IPS-18c (cell line): ENCODE measurements around the gene LRP6.

Experiments used
- H3K4me3 ChIP-seq: 2 replicates; pipeline ENCODE4 v1.7.0; 2013; ENCODE audit warnings: low read depth, mild to moderate bottlenecking, low read length, moderate library complexity; ENCODE audit not compliant: insufficient read depth
- H3K9me3 ChIP-seq: one replicate; pipeline ENCODE4 v1.6.1; 2013; ENCODE audit warnings: mild to moderate bottlenecking, low read length, moderate library complexity; ENCODE audit not compliant: control insufficient read depth, insufficient read depth

LRP6 gene

DNA sequence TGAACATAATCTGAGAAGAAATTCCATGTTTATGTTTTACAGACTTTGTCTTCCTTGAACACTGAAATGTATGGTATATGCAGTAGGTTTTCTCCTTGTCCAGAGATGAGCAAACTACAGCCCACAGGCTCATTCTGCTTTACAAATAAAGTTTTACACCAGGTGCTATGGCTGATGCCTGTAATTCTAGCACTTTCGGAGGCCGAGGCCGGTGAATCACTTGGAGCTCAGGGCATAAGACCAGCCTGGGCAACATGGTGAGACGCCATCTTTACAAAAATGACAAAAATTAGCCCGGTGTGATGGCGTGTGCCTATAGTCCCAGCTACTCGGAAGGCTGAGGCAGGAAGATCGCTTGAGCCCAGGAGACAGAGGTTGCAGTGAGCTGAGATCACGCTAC is 64.7 kb downstream of the LRP6 start:
- no peak overlapping the region for H3K4me3 ChIP-seq

DNA sequence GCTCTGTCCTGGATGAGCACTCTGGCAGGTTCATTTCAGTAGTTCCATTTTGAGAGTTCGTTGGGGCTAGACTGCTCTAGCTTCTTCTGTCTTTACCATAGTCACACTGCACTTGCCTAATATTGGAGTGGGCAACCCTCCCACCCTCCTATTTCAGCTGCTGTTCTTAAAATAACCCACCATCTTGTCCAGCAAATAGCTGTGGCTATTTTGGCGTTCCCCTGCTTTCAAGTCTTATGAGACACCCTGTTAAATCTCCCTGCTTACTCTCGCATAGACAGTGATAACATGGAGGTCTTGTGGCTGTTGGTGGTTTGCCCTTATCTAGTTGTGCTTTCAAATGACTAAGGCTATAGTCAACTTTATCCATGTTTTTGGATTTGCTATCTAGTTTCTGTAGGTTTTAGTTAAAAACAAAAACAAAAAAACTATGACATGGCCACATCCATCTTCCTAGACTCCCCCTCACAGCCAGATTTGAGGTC is 65.5 kb downstream of the LRP6 start:
- H3K4me3 ChIP-seq: no peak overlapping the region
- no peaks in the 10 kb centered on the region for H3K9me3 ChIP-seq

More for the DNA sequence above, 64.7 kb downstream of the LRP6 start:
- H3K9me3 ChIP-seq: no peaks in the 10 kb centered on the region

GRCh38 chr12:12200363-12200762 is 66.5 kb downstream of the LRP6 start:
- Histone ChIP-seq H3K4me3 (no peak overlapping the region), H3K9me3 (no peaks in the 10 kb centered on the region)

GRCh38 chr12:12198124-12198523 is 68.7 kb downstream of the LRP6 start:
- Histone ChIP-seq H3K9me3 (no peaks in the 10 kb centered on the region), H3K4me3 (no peak overlapping the region)

- Histone ChIP-seq H3K4me3 (no peak overlapping the region), H3K9me3 (no peaks in the 10 kb centered on the region)
Observed at GRCh38 chr12:12197128-12197527, 69.7 kb downstream of the LRP6 start.

DNA sequence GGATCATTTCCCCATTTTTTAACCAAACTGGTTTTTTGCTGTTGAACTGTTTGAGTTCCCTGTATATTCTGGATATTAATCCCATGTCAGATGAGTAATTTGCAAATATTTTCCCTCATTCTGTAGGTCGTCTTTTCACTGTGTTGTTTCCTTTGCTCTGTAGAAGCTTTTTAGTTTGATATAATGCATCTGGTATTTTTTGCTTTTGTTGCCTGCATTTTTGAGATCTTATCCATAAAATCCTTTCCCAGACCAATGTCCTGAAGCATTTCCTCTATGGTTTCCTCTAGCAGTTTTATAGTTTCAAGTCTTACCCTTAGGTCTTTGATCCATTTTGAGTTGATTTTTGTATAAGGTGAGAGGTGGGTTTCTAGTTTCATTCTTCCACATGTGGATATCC is 71.3 kb downstream of the LRP6 start:
- H3K4me3 ChIP-seq: no peak overlapping the region
- H3K9me3 ChIP-seq: no peaks in the 10 kb centered on the region

DNA sequence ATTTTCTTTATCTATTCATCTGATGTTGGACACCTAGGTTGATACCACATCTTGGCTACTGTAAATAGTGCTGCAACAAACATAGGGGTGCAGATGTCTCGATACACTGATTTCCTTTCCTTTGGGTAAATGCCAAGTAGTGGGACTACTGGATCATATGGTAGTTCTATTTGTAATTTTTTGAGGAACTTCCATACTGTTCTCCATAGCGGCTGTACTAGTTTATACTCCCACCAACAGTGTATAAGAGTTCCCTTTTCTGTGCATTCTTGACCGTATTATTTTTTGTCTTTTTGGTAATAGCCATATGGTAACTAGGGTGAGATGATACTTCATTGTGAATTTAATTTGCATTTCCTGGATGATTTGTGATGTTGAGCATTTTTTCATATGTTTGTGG is 71.8 kb downstream of the LRP6 start:
- no peaks in the 10 kb centered on the region for H3K9me3 ChIP-seq
- no peak overlapping the region for H3K4me3 ChIP-seq

DNA sequence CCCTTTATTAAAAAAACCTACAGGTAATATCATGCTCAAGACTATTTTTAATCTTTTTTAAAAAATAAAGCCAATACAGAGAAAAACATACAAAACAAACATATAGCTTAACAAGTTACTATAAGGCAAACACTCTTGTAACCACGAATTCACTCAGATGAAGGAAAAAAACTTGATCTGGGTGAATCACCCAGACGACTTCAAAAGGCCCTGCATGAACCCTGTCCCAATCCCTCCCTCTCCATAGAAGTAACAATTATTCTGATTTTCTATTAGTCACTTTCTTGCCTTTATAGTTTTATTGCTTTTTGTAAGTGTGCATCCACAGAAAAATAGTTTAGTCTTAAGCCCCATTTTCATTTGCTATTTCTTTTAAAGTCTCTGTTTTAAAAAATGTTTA is 72.6 kb downstream of the LRP6 start:
- no peak overlapping the region for H3K4me3 ChIP-seq
- no peaks in the 10 kb centered on the region for H3K9me3 ChIP-seq

DNA sequence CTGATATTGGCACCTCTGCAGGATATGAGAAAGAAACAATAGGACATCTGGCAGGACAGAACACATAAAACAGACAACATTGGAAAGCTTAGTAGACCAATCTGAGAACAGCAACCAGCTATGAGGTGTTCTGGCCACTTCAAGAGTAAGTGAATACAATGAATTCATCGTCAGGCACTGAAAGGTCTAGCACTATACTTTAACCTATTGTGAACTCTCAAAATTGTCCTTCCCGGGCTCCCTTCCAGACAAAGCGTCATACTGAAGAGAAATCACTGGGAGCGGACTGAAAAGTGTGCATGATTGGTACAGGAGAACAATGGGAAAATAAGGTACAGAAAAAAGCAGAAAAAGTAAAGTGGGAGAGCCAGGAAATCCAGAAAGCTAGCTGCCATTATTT is 75.8 kb downstream of the LRP6 start:
- Histone ChIP-seq H3K4me3 (no peak overlapping the region), H3K9me3 (no peaks in the 10 kb centered on the region)

DNA sequence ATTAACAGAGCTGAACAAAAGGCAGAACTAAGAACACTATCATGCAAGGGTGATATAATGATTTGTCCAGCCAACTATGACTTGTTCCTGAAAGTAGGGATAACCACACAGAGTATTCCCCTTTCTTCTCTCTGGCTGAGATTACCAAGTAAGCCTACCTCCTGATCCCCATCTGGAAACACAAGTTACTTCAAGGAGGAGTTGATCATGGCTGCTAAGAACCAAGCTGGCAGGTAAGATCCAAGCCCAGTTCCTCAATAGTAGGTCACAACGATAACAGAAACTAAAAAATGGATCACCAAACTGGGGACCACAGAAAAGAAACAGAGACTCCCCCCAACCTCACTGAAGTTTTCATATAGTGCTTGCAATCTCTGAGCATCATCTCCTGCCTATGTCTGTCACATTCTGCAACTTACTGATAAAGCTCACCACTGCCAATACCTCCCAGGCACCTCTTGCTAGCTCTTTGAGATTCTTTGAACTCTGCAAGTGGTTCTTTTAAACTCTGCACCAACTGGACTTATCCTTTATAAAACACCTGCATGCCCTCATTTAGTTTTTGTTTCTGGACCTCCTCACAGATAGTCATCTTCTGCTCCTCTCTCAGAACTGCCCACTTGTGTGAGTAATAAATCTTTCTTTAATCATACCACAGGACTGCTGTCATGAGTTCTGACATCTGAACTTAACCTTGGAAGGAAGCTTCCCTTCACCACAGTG is 76.6 kb downstream of the LRP6 start:
- Histone ChIP-seq H3K9me3 (no peaks in the 10 kb centered on the region), H3K4me3 (no peak overlapping the region)

- no peaks in the 10 kb centered on the region for H3K9me3 ChIP-seq
- H3K4me3 ChIP-seq: no peak overlapping the region
Observed at GRCh38 chr12:12185414-12185813, 81.4 kb downstream of the LRP6 start.

GRCh38 chr12:12182703-12183365 is 84.0 kb downstream of the LRP6 start:
- H3K9me3 ChIP-seq: no peaks in the 10 kb centered on the region
- H3K4me3 ChIP-seq: no peak overlapping the region

DNA sequence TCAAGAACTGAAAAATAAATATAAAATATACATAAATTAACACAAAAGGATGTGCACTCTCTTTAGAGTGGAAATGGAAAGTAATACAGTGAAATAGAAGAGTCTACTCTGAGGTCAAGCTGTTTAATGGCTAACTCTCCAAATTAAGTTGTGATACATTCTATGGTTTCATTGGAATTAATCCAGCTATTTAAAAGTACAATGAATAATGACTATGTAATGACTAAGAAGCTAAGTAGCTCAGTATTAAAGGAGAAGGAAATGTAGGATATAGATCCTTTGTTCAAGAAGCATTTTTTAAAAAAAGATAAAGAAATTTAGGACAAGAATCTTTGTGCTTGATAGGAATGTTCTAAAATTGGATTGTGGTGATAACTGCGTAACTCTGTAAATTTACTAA is 85.3 kb downstream of the LRP6 start:
- H3K9me3 ChIP-seq: no peaks in the 10 kb centered on the region
- no peak overlapping the region for H3K4me3 ChIP-seq

- no peak overlapping the region for H3K4me3 ChIP-seq
- no peaks in the 10 kb centered on the region for H3K9me3 ChIP-seq
Observed at GRCh38 chr12:12180575-12180974, 86.3 kb downstream of the LRP6 start.

DNA sequence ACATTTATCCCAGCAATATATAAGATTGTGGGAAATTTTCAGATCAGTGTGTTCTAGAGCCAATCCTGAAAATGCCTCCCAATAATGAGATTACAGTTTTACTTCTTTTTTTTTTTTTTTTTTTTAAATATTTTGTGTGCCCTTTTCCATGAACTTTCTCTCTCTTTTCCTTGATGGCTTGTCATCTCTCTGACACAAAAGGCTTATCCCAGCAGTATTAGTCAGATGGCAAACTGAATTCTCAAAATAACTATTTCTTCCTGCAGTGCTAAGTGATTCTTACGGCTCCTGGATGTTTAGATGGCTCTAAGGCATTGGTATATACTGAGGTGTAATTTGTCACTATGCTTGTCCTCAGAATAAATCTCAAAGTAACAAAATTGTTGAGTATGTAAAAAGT is 86.7 kb downstream of the LRP6 start:
- Histone ChIP-seq H3K9me3 (no peaks in the 10 kb centered on the region), H3K4me3 (no peak overlapping the region)

DNA sequence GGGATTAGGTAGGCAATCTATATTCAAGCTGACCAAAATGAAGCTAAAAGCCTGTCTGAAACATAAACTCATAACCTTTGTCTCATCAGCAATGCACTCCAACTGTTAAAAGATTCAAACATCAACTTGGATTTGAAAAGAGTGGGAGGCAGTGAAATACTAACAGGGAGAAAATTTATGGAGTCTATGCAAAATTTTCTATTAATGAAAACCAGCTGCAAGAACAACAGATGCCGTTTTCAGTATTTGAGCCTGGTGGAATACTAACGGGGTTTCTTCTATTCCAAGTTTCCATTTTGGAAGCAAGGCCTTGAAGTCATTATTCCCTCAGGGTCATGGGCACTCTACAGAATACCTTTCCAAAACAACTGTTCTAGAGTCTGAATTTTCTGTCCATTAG is 88.3 kb downstream of the LRP6 start:
- no peak overlapping the region for H3K4me3 ChIP-seq

GRCh38 chr12:12176402-12176801 is 90.4 kb downstream of the LRP6 start:
- no peak overlapping the region for H3K4me3 ChIP-seq
- H3K9me3 ChIP-seq: no peaks in the 10 kb centered on the region

More for the DNA sequence above, 88.3 kb downstream of the LRP6 start:
- H3K9me3 ChIP-seq: no peaks in the 10 kb centered on the region

DNA sequence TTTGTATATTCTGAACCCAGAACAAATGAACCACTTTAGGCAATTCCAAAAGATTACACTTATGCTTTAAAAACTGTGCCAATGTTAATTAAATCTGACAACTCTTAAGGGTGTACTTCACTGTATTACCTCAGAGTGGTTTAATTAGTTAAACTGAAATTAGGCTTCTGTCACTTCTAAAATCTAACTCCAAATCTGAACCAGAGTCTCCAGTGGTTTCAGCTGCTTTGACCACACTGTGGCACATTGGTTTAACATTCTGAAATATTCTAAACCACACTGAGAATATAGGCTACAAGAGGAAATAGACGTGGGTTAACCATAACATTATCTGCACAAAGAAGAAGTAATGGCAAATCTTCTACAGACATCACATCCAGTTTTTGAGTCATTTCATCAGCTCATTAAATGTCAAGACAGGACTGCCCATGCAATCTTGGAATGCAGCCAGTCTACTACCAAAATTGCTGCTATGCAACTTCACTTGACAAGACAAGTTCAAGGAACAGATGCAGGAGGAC is 94.8 kb downstream of the LRP6 start:
- Histone ChIP-seq H3K9me3 (no peaks in the 10 kb centered on the region), H3K4me3 (no peak overlapping the region)
